H1 (cell line): ENCODE data around the gene LIN54. TPM values are rescaled to one million over a fixed set of nuclear protein-coding genes. Genes with fewer than 3 reads are reported as not detected.

Source experiments
- BACH1 ChIP-seq: IDR thresholded peaks from 2 replicates; pipeline ENCODE4 v1.6.1; 2012; ENCODE audit warnings: low read length, improper control_type of control experiment
- BRCA1 ChIP-seq: IDR thresholded peaks from 2 replicates; pipeline ENCODE4 v1.6.1; 2012; ENCODE audit warnings: low read depth, low read length, improper control_type of control experiment
- CTBP2 ChIP-seq: IDR thresholded peaks from 2 replicates; pipeline ENCODE4 v1.7.0; 2011; ENCODE audit warnings: borderline replicate concordance, mild to moderate bottlenecking, moderate library complexity, mixed read lengths, low read length; ENCODE audit not compliant: insufficient read depth, insufficient read length
- FOSL1 ChIP-seq: IDR thresholded peaks from 2 replicates; pipeline ENCODE4 v1.6.1; 2011; ENCODE audit warnings: mild to moderate bottlenecking, low read depth, low read length, moderate library complexity; ENCODE audit not compliant: insufficient read depth
- GABPA ChIP-seq: IDR thresholded peaks from 2 replicates; pipeline ENCODE4 v1.6.1; 2011; ENCODE audit warnings: mild to moderate bottlenecking, low read length, moderate library complexity, borderline replicate concordance; ENCODE audit not compliant: insufficient read depth
- HDAC2 ChIP-seq, 2 experiments: fragments of 300-600 bp in 1 of 2; sonication (generic) in 1 of 2; IDR thresholded peaks; 2 replicates each; pipeline ENCODE4 v1.6.1; 2011 to 2012; ENCODE audit warnings: low read depth in 2 of 2, low read length in 2 of 2, mild to moderate bottlenecking in 2 of 2, moderate library complexity in 2 of 2, borderline replicate concordance in 1 of 2, inconsistent platforms in 1 of 2
- JUN ChIP-seq: IDR thresholded peaks from 2 replicates; pipeline ENCODE4 v1.6.1; 2011; ENCODE audit warnings: low read depth, mild to moderate bottlenecking, improper control_type of control experiment, low read length
- MAX ChIP-seq: IDR thresholded peaks from 2 replicates; pipeline ENCODE4 v1.6.1; 2012; ENCODE audit warnings: inconsistent platforms
- PHF8 ChIP-seq: fragments of 200-600 bp; sonication (generic); conservative IDR thresholded peaks from 2 replicates; pipeline ENCODE4 v1.7.1; 2012; ENCODE audit warnings: low read depth, mild to moderate bottlenecking, inconsistent platforms, low read length, moderate library complexity
- RAD21 ChIP-seq, 2 experiments: IDR thresholded peaks in 1 of 2; conservative IDR thresholded peaks in 1 of 2; 2 replicates each; pipeline ENCODE4 v1.6.1; 2011; ENCODE audit warnings: low read depth in 2 of 2, low read length in 2 of 2, improper control_type of control experiment in 1 of 2, inconsistent platforms in 1 of 2, mild to moderate bottlenecking in 1 of 2, moderate library complexity in 1 of 2
- SAP30 ChIP-seq: fragments of 300-600 bp; sonication (generic); IDR thresholded peaks from 2 replicates; pipeline ENCODE4 v1.7.1; 2012; ENCODE audit warnings: low read length, moderate library complexity, mild to moderate bottlenecking, inconsistent platforms; ENCODE audit not compliant: insufficient read depth, insufficient replicate concordance
- SIX5 ChIP-seq: IDR thresholded peaks from 2 replicates; pipeline ENCODE4 v1.6.1; 2011; ENCODE audit warnings: mild to moderate bottlenecking, low read depth, low read length
- SP1 ChIP-seq: IDR thresholded peaks from 2 replicates; pipeline ENCODE4 v1.6.1; 2011; ENCODE audit warnings: low read depth, low read length
- SP2 ChIP-seq: IDR thresholded peaks from 2 replicates; pipeline ENCODE4 v1.6.1; 2012; ENCODE audit warnings: mild to moderate bottlenecking, low read length, inconsistent platforms
- SRF ChIP-seq: IDR thresholded peaks from 2 replicates; pipeline ENCODE4 v1.6.1; 2011; ENCODE audit warnings: mild to moderate bottlenecking, low read depth, low read length, moderate library complexity
- SUZ12 ChIP-seq: fragments of 200-600 bp; sonication (generic); IDR thresholded peaks from 2 replicates; pipeline ENCODE4 v1.6.1; 2012; ENCODE audit warnings: mild to moderate bottlenecking, inconsistent platforms, low read length, moderate library complexity, mixed read lengths
- TCF12 ChIP-seq: IDR thresholded peaks from 2 replicates; pipeline ENCODE4 v1.6.1; 2011; ENCODE audit warnings: low read depth, mild to moderate bottlenecking, low read length
- polyA plus RNA-seq, 7 experiments: library from polyadenylated mRNA; depleted of rRNA in 3 of 7; stranded (reverse) in 5 of 7; unstranded in 2 of 7; fragments of >200 nt in 5 of 7; fragments of 200-250 nt in 2 of 7; gene quantifications; 1 replicate in 5 of 7; 2 replicates in 1 of 7; 4 replicates in 1 of 7; pipeline versions ENCODE4 v1.2.1 to v1.2.3, GENCODE V29; 2011 to 2013; ENCODE audit warnings: missing spikeins in 2 of 7, mixed read lengths in 2 of 7
- total RNA-seq: library from RNA; stranded (reverse); fragmentation: NEBNext Ultra II Directional; extraction: Animal tissue kit (Norgen Biotek cat#: 25700); gene quantifications from 2 replicates; pipeline ENCODE4 v1.2.1, GENCODE V29; 2021

LIN54 gene
- total and polyA plus RNA-seq, 2 of the 8 experiments (the other 6 are each of a cell fraction or from before 2014, with no cell fraction given), result 5.7 to 11.1 TPM

- TF ChIP-seq JUN (no peak), SRF (no peak), SP1 (no peak), SIX5 (no peak), SUZ12 (no peak), MAX (no peak), FOSL1 (no peak), BACH1 (no peak), TCF12 (no peak), HDAC2 (IDR thresholded peaks at IDR 0.05; ENCODE audit: borderline replicate concordance in 1 of 2, low read depth in 2 of 2, low read length in 2 of 2) (no peak; a peak in 1 of 4 replicates), GABPA (no peak), SAP30 (peak; percentile 81), RAD21 (IDR thresholded peaks at IDR 0.05 in 1 of 2, conservative IDR thresholded peaks at IDR 0.05 in 1 of 2; ENCODE audit: low read depth in 2 of 2, low read length in 2 of 2) (no peak), PHF8 (no peak; the same call in 1 of the 2 replicates), BRCA1 (no peak), CTBP2 (peak; percentile 19), SP2 (no peak)
- TF ChIP-seq, all 59 proteins: peak for 4
These were observed 1.6 kb upstream of the LIN54 start (continued) for GRCh38 chr4:83012200-83012686.
